GM19023 (cell line): ENCODE measurements around the gene FAM168A.

ENCODE experiments used
- ATAC-seq: cut with Tn5 transposase; IDR thresholded peaks from one replicate; pipeline ENCODE4 v1.9.1; 2021; ENCODE audit warnings: mild to moderate bottlenecking, moderate library complexity; ENCODE audit not compliant: unreplicated experiment

FAM168A gene

DNA sequence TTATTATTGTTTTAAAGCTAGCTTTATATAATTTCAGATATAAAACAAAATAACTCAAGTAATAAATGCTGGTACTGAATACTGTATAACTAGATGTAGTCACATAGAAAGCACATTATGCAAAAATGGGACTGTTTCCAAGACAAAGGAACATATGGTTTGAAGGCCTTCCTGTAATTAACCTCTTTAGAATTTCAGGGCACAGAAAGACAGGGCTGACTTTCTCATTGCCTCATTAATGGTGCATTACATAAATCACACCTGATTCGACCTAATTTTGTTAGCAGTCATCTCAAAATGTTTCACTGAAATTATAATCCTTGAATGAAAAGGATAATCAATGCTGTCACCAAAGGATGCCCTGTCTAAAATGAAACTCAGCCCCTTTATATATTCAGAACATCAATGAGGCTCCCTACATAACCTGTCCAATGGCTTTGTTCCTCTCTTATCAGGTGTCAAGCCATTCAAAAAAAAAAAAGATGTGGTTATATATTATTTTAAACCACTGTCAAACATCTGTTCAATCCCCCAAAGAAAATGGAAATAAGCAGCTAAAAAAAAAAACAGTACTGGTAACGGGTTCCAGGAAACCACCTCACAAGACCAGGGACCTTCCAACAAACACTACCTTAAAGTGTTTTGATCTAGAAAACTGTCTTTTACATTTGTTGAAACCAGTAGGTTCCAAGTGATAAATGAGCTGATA, 77.4 kb downstream of the FAM168A start:
- no peak for ATAC-seq

DNA sequence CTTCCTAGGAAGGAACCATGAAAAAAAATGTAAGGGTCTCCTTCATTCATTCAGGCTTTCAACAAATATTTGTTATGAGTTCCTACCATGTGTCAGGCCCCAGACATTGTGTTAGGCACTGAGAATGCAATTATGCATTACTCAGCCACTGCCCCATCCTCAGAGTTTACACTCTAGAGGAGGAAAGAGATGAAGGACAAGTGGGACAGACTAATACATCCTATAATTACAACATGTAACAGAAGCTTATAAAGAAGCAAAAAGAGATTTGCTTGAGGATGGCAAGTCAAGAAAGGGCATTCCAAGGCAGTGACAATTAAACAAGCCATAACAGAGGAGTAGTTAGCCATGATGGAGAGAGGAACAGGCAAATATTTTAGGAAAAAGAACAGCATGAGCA, 78.6 kb downstream of the FAM168A start:
- ATAC-seq, result no peak

DNA sequence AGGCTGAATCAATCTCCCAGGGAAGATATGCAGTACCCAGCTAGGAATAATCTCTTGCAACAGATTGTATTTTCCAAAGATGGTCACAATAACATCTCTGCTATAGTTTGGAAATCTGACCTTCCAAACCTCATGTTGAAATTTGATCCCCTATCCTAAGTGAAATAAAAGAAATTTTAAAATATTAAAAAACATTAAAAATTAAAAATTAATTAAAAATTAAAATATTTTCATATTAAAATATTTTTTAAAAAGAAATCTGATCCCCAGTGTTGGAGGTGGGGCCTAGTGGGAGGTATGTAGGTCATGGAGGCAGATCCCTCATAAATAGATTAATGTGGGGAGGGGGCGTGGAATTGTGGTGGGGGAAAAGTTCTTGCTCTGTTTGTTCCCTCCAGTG, 79.7 kb downstream of the FAM168A start:
- ATAC-seq, result no peak

- no peak for ATAC-seq
Observed at GRCh38 chr11:73516080-73516479, 81.8 kb downstream of the FAM168A start.

GRCh38 chr11:73513707-73514106, 84.2 kb downstream of the FAM168A start:
- no peak for ATAC-seq

DNA sequence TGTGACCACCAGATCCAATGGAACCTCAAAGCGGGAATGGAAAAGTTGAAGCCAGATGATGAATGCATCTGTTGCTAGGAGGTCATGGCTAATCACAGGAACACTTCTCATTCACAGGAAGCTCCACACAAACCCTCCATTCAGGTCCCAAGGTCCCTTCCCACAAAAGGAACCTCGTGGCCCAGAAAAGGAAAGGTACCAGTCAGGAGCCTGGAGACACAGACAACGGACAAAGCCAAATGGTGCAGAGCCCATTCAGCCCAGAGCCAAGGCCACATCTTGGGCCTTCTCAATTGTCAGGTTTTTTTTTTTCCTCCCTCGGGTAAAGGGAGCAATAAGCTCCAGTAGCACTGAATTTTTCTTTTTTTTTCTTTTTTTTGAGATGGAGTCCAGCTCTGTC, 87.0 kb downstream of the FAM168A start:
- no peak for ATAC-seq

- no peak for ATAC-seq
Observed at GRCh38 chr11:73510106-73510505, 87.8 kb downstream of the FAM168A start.

DNA sequence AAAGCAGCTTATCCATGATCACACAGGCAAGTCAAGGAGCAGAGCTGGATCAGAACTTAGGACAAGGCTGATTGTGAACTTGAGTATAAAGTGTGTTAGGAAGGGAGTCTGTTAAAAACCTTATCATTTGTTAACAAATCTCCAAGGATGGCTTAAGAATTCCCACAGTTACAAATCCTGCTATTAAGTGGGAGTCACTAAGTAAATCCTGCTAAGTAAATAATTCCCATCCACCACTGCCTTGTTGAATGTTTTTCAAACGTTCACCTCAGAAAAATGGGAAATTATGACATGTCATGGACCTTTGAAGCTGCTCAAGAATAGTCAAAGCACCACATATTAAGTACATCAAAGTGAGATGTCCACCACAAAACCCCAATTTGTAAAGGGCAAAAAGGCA, 88.7 kb downstream of the FAM168A start:
- ATAC-seq, result no peak

- ATAC-seq, result no peak
Observed at GRCh38 chr11:73508243-73509176, 89.4 kb downstream of the FAM168A start.

GRCh38 chr11:73507086-73507485, 90.8 kb downstream of the FAM168A start:
- no peak for ATAC-seq

DNA sequence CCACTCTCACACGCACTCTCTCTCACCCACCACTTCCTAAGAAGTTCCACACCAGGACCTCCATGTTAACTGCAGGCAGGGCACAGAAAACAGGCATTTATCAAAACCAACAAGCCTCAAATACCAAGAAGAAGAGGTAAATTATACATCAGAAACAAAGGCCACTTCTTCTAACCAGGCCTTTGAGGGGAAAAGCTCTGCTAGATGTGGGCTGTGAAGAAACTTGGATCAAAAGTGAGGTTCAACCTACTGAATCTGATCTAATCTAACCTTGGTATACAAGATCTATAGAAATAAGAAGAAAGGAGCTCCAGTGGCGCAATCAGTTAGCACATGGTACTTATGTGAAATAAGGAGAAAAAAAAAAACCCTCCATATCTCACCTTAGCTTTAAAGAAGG, 91.9 kb downstream of the FAM168A start:
- no peak for ATAC-seq

DNA sequence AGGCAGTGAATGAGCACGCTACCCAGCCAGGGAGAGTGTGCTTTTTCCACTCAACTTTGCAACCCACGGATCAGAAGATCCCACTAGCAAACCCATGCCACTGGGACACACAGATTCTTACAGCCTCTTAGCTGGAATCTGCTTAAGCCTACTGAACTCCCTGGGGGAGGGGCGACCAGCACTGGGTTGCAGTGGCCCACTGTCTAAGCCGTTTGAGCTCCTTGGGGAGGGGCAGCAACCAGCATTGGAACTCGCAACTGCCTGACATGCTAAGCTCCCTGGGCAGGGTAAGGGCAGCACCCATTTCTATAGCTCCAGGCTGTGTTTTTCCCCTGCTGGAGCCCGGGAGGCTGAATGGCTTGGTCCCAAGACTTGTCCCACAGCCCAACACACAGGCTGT, 99.6 kb downstream of the FAM168A start:
- ATAC-seq, result no peak

- no peak for ATAC-seq
Observed at GRCh38 chr11:73496134-73496533, 101.8 kb downstream of the FAM168A start.

DNA sequence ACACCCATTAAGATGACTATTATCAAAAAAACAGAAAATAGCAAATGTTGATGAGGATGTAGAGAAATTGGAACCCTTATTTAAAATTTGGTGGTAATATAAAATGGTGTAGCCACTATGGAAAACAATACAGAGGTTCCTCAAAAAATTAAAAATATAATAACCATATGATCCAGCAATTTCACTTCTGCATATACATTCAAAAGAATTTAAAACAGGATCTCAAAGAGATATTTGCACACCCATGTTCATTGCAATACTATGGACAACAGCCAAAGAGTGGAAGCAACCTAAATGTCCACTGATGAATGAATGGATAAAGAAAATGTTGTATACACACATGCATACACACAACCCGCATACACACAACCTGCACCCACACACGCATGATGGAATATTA, 102.2 kb downstream of the FAM168A start:
- ATAC-seq, result no peak

GRCh38 chr11:73493956-73494598, 103.8 kb downstream of the FAM168A start:
- ATAC-seq, result no peak

DNA sequence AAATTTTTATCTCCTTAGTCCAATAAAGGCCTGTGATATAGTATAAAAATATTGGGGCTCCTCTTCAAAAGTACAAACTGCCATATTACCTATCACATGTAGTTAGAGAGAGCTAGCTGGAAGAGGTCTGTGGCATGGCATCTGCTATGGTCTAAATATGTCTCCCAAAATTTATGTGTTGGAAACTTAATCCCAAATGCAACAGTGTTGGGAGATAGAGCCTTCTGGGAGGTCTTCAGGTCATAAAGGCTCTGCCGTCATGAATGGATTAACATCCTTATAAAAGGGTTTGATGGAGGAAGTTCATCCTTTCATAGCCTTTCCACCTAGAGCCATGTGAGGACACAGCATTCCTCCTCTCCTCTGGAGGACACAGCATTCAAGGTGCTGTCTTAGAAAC, 116.3 kb downstream of the FAM168A start:
- ATAC-seq, result no peak

DNA sequence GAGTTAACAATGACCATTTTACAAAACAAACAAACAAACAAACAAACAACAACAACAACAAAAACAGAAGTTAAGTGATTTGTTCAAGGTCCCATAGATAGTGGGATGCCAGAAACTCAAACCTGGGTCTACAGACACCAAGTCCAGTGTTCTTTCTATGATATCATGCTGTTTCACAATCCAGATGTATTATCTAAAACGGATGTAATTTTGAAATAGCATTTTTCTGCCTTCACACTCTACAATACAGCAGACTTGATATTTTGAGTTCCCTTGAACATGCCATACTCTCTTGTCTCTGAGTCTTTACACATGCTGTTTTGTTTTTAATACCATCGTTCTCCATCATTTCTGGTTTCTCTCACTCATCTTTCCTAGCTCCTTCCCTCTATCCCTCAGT, 117.2 kb downstream of the FAM168A start:
- no peak for ATAC-seq

- no peak for ATAC-seq
Observed at GRCh38 chr11:73478737-73479347, 119.1 kb downstream of the FAM168A start.

DNA sequence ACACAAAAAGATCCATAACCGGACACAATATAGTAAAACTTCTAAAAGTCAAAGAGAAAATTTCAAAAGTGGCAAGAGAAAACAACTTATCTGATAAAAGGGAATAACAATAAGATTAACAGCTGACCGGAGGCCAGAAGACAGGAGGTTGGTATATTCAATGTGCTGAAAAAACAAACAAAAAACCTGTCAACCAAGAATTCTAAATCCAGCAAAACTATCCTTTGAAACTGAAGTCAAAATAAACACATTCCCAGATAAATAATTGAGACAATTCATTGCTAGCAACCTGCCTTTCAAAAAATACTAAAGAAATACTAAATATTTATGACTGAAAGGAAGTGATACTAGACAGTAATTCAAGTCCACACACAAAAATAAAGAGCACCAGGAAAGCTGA, 120.4 kb downstream of the FAM168A start:
- no peak for ATAC-seq

- ATAC-seq, result no peak
Observed at GRCh38 chr11:73475549-73476095, 122.3 kb downstream of the FAM168A start.

- no peak for ATAC-seq
Observed at GRCh38 chr11:73473252-73473651, 124.7 kb downstream of the FAM168A start.
